HG02943 (cell line): ENCODE measurements around the gene CEP112.
"Not testable (repeated sequence)": the region's sequence is repeated elsewhere in the genome, so short reads cannot be mapped to it uniquely, and the experiment has no call there.

Source experiments
- ATAC-seq: cut with Tn5 transposase; IDR thresholded peaks from one replicate; pipeline ENCODE4 v1.9.1; 2021; ENCODE audit warnings: mild to moderate bottlenecking, low read depth, moderate library complexity; ENCODE audit not compliant: unreplicated experiment

The CEP112 gene

DNA sequence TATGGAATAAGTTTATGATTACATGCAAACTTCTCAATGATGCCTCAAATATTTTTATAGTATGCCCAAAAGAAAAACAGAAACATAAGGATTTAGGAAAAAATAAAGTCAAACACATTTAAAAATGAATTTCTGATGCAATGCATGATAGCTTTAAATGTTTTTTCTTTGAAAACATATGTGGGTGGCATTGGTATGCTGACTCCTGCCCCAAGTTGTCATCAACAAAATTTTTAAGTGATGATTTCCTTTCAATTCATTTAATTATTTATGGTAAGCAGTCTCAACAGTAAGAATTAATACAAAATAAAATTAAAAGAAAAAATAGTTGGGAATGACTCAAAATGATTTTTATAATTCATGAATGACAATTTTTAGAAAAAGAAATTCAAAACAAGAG, 104.9 kb downstream of the CEP112 start:
- ATAC-seq: no peak

DNA sequence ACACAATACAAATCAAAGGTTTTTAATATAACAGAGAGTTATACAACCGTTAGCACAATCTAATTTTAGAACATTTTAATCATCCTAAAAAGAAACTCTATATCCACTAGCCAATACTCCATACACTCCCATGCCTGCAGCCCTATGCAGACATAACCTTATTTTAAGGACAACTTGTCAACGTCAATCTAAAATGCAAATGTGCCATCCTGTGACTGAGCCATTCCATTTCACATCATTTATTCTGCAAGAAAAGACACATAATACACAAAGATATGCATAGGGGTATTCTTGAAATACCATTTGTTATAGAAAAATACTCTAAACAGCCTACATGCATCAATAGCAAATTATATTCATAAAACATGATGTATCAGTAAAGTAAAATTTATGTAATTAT, 106.7 kb downstream of the CEP112 start:
- no peak for ATAC-seq

DNA sequence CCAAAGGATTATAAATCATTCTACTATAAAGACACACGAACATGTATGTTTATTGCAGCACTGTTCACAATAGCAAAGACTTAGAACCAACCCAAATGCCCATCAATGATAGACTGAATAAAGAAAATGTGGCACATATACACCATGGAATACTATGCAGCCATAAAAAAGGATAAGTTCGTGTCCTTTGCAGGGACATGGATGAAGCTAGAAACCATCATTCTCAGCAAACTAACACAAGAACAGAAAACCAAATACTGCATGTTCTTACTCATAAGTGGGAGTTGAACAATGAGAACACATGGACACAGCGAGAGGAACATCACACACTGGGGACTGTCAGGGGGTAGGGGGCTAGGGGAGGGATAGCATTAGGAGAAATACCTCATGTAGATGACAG, 111.3 kb downstream of the CEP112 start:
- ATAC-seq: not testable (repeated sequence)

DNA sequence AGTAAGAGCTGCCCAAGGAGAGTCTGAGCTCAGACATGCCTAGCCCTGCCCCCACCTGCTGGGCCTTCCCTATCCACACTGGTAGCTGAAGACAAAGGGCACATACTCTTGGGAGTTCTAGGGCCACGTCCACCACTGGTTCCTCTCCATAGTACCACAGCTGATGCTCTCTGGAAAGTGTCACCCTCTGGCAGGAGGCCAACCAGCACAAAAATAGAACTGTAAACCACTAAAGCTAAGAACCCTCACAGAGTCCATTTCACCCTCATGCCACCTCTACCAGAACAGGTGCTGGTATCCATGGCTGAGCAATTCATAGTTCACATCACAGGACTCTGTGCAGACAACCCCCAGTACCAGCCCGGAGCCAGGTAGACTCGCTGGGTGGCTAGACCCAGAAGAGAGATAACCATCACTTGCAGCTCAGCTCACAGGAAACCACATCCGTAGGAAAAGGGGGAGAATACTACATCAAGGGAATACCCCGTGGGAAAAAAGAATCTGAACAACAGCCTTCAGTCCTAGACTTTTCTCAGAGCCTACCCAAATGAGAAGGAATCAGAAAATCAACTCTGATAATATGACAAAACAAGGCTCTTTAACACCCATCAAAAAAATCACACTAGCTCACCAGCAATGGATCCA, 115.3 kb downstream of the CEP112 start:
- no peak for ATAC-seq

DNA sequence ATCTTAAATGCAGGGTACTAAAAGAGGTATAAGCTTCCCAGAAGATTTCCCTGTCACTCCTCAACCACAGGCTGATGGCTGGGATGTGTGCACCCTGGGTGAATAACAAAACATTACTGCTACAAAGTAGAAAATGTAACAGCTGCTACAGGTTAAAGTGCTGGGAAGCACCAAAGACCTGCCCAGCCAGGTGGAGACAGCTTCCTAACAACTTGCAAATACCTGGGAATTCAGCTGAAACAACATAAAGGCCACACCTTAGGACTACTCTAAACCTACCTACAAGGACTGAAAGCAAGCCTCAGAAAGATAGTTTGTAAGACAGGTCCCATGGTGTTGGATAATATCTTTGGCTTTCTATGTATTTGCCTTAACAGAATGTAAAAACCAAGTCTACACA, 118.5 kb downstream of the CEP112 start:
- no peak for ATAC-seq

DNA sequence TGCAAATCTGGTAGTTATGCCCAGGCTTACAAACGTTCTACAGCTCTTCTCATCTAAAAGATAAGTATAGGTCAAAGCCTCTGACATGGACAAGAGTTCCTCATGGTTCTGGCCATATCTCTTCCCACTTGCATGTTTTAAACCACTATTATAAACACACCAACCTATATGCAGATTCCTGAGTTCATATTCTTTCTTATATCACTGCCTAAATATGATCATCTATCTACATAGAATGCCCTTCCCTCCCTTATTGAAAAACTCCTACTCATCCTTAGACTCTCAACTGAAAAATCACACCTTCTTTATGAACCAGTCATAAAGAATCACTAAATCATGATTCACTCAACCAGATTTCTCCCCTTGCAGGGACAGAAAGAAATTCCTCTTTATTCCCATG, 128.2 kb downstream of the CEP112 start:
- ATAC-seq: no peak

DNA sequence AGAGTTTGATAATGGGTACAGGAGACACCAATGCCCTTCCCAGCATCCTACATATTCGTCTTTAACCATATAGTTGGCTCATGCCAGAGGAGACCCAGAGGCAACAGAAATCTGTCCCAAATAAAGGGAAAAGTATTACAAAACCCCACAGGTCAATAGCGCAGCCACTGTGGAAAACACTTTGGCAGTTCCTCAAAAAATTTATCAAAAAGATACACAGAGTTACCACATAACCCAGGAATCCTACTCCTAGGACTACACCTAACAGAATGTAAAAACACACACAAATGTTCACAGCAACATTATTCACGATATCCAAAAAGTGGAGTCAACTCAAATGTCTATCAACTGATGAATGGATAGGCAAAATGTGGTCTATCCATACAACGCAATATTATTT, 135.8 kb downstream of the CEP112 start:
- ATAC-seq: no peak

DNA sequence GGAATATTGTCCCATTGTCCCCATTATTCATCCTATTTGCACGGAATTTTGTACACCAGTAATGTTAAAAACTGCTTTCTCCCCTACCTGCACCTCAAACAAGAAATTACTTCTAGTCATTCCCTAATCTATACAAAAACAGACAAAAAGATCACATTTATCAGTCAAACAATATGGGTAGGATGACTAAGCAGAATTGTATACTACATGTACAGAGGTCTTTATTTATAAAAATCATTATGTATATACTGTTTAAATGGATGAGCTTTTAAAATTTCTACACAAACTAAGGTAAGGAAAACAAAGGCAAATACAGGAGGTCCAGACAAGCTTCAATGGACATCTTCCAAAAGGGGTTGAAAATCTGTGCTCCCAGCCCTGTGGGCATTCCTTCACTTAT, 137.7 kb downstream of the CEP112 start:
- no peak for ATAC-seq

DNA sequence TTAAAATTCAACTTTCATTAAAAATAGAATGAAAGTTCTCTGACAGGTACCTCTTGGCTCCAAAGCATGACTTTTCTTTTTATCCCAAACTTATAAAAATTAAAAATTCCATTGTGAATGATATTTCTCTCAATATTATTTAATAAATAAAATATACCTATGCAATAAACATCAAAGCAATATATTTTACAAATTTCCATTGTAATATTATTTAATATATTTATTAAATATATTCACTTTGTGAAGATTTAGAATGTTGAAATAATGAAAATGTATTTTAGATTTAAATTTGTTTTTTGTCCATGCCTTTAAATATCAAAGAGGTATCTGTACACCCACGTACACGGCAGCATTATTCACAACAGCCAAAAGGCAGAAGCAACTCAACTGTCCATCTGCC, 147.8 kb downstream of the CEP112 start:
- no peak for ATAC-seq

DNA sequence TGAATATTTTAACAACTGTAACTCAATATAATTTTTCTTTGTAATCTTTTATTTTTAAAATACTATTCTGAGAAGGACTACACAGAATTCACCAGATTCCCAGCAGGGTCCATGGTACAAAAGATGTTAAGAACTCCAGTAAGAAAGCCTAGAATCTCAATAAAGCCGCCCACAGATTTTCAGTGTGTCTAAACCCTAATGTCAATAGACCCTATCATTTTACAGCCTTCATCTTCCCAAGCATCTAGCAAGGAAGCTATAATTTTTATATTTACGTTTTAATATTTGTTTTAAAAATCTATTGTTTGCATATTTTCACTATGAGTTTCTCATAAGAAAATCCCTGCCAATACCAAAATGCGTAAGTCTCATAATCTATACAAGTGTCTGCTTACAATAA, 148.5 kb downstream of the CEP112 start:
- ATAC-seq: no peak

DNA sequence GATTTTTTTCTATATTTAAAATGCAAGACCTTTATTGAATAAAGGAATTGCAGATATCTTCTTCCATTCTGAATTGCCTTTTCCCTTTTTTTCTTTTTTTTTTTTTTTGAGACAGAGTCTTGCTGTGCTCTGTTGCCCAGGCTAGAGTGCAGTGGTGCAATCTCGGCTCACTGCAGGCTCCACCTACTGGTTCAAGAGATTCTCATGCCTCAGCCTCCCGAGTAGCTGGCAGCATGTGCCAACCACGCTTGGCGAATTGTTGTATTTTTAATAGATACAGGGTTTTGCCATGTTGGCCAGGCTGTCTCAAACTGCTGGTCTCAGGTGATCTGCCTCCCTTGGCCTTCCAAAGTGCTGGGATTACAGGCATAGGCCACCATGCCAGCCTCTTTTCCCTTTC, 151.5 kb downstream of the CEP112 start:
- ATAC-seq: no peak

DNA sequence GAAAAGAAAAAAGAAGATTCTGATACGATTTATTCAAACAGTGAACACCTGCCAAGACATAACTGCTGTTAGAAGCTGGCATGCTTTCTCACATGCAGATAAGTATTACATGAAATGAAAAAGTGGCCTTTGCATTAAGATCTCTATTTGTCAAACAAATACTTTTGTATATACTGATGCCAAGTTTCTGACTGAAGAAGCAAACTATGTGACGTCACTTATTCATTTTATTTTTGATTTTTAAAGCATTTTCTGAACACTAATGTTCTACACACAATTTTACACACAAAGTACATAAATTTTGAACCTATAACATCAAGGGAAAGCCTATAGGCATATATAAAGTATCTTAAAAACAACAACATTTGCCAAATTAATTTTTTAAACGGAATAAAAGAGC, 153.8 kb downstream of the CEP112 start:
- no peak for ATAC-seq

DNA sequence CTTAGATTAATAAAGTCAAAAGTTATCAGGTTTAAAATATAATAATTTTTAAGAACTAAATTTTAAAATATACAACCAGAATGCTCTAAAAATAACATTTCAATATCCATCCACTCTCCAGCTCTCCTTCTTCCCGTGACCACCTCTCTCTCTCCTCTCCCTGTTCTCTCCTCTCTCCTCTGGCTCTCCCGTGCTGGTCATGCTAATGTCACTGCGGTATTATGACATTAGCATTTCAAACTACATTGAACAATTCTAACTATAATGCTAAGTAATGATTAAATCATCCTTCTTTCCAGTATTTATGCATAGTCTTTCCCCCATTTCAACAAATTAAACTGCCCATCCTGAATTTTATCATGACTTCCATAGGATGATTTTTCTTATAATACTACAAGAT, 154.7 kb downstream of the CEP112 start:
- no peak for ATAC-seq

DNA sequence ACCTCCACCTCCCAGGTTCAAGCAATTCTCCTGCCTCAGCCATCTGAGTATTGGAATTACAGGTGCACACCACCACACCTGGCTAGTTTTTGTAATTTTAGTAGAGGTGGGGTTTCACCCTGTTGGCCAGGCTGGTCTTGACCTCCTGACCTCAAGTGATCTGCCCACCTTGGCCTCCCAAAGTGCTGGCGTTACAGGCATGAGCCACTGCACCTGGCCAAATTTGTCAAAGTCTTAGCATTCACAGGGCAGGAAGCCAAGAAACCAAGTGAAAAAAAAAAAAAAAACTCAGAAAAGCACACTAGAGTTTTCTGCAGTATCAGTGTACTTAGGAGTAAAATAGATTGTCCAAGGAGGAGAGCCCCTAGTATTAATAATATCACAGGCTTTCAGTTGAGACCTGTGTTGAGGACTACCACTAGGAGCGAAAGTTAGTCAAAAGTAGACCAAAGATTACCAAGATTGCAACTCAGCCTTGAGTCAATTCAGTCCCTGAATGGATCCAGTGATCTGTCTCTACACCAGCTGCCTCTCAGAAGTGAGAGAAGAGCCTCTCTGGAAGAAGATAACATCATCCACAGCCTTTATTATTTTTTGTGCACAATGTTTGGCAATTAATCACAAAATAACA, 159.7 kb downstream of the CEP112 start:
- ATAC-seq: no peak

DNA sequence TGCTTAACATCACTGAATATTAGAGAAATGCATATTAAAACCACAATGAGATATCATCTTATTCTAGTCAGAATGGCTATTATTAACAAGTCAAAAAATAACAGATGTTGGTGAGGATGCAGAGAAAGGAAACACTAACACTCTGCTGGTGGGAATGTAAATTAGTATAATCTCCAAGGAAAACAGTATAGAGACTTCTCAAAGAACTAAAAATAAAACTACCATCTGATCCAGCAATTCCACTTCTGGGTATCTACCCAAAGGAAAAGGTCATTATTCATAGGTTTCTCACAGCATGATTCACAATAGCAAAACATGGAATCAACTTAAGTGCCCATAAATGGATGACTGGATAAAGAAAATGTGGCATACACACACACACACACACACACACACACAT, 166.4 kb downstream of the CEP112 start:
- ATAC-seq: no peak

DNA sequence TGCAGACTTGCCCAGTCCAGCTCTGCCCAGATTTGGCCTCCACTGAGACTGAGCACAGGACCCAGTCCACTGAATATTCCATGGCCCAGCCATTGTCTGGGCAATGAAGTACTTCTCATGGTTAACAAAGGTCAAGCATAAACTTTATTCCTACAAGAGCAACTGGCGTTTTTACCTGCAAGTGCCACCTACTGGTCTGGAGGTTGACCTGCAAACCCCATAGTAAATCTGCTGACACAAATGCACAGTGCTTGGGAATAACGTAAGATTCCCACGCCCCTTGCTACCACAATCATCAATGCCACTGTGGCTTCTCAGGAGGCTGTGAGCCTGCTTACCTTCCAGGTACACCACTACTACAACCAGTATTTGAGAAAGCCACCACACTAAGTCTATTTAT, 170.2 kb downstream of the CEP112 start:
- no peak for ATAC-seq

DNA sequence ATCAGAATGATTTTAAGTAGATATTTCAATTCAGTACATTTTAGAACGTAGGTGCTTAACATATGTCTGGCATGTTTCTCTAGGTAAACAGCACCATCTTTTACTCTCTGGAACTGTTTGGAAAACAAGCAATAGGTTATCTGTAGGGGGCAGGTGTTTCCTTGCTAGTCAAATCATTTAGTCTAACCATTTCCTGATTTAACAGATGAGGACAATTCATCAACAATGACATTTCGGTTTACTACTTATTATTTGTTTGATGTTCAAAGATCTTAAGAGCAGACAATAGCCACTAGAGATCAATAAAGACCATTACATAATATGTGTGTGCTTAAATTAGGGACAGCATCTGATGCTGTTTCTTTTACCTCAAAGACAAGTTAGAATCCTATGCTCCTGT, 173.1 kb downstream of the CEP112 start:
- no peak for ATAC-seq

DNA sequence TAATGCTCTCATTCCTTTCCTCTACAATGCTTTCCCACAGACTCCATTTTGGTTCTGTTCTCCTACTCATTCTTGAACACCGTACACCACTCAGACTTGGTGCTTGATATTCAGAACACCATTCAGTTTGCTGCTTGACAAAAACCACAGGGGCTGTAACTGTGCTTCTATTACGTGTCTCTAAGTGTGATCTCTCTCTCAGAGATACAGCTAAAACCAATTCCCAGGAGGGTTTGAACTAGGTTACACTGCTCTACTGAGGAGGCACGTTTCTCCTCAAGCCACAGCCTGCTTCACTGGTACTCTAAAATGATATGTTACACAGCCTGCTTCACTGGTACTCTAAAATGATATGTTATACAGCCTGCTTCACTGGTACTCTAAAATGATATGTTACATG, 175.7 kb downstream of the CEP112 start:
- no peak for ATAC-seq

DNA sequence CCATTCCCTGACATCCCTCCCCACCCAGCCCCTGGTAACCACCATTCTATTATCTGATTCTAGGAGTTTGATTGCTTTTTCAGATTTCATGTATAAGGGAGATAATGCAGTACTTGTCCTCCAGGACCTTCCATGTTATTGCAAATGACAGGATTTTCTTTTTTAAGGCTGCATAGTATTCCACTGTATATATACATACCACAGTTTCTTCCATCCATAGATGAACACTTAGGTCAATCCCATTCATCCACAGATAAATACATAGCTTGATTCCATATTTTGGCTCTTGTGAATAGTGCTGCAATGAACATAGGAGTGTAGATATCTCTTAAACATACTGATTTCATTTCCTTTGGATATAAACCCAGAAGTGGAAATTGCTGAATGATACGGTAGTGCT, 183.3 kb downstream of the CEP112 start:
- no peak for ATAC-seq

DNA sequence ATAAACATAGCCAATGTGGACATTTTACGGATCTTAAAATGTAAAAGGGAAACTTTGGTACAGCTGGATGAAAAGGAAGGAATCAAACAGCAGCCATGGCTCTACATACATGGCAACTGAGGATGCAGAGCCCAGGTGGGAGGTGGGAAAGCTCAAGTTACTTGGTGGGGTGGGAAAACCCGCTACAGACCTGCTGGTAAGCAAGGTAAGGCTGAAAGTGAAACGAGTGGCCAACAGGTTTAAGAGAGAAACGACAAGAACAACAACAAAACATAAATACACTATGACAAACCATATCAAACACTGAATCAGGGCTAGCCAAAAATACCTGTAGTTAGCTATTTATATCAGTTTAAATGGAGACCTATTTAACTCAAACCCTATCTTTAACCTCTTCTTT, 185.3 kb downstream of the CEP112 start:
- no peak for ATAC-seq

DNA sequence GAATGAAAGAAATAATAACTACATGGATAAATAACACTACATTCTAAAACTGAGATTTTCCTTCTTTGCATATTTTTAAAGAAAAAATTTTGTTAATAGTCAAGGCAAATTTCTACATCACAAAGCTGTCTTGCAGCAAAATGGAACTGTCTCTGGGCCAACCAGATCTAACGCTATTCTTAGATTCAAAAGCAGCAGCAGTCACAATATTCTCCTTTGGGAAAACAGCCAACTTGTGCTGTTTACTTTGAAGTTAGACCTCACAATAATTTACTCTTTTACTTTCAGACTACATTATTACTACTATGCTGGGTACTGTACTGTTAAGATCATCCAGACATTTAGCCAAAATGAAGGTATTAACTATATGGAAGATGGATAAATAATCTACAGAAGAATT, 189.1 kb downstream of the CEP112 start:
- no peak for ATAC-seq

DNA sequence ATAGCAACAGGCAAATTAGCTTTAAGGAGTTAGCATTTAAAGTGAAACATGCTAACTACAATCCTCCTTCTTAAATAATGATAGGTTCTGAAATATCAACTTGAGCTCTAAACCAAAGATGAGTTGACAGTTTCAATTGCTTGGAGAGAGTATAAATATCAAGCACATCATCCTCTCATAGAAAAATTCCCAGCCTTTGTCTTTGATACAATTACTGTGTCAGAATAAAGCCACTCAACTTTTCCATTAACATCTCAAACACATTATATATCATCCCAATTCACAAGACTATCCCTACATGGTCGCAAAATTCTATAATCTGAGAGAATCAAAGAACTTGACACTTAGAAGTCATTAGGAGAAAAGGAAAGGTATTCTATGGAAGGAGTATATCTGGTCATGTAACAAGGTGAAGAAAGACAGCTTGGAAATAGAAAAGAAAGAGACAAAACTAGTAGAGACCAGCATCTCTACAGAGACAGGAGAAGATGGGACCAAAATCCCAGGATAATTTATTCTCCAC, 189.8 kb downstream of the CEP112 start:
- no peak for ATAC-seq
